Esophagus squamous epithelium (tissue), 4 donors: ENCODE results near the gene MAD1L1.

Experiments used
- POLR2A ChIP-seq, 4 donors: fragments of 450-650 bp; IDR thresholded peaks; one replicate each; pipeline ENCODE4 v1.6.1; 2017; ENCODE audit warnings: antibody characterized with exemption in 4 of 4, mild to moderate bottlenecking in 4 of 4, moderate library complexity in 3 of 4
- TF ChIP-seq, protein P1 (sequence below), 6 experiments: fragments of 450-650 bp in 4 of 6; fragments of 200-600 bp in 2 of 6; sonication (generic) in 2 of 6; IDR thresholded peaks; one replicate each; pipeline ENCODE4 v1.5.1; 2016 to 2019; ENCODE audit warnings: antibody characterized with exemption in 6 of 6, mild to moderate bottlenecking in 4 of 6, moderate library complexity in 4 of 6

GRCh38 chr7:2004841-2005725, 227.7 kb downstream of the MAD1L1 start:
- TF ChIP-seq, protein P1, sequence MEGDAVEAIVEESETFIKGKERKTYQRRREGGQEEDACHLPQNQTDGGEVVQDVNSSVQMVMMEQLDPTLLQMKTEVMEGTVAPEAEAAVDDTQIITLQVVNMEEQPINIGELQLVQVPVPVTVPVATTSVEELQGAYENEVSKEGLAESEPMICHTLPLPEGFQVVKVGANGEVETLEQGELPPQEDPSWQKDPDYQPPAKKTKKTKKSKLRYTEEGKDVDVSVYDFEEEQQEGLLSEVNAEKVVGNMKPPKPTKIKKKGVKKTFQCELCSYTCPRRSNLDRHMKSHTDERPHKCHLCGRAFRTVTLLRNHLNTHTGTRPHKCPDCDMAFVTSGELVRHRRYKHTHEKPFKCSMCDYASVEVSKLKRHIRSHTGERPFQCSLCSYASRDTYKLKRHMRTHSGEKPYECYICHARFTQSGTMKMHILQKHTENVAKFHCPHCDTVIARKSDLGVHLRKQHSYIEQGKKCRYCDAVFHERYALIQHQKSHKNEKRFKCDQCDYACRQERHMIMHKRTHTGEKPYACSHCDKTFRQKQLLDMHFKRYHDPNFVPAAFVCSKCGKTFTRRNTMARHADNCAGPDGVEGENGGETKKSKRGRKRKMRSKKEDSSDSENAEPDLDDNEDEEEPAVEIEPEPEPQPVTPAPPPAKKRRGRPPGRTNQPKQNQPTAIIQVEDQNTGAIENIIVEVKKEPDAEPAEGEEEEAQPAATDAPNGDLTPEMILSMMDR (IDR thresholded peaks at IDR 0.05): no peak
- no peak for TF ChIP-seq POLR2A (IDR thresholded peaks at IDR 0.05)
